GM12865 (cell line): ENCODE results near the gene RAC3.

Experiments
- DNase-seq: peaks from one replicate; pipeline ENCODE4 v3.0.0; 2010; ENCODE audit warnings: low read depth
- H3K4me3 ChIP-seq: 2 replicates; pipeline ENCODE4 v1.5.1; 2011; ENCODE audit warnings: mild to moderate bottlenecking, low read depth, low read length, control low read depth
- TF ChIP-seq, protein P1 (sequence below): IDR thresholded peaks from 2 replicates; pipeline ENCODE4 v1.5.1; 2011; ENCODE audit warnings: low read length, control low read depth, low read depth, inconsistent platforms; ENCODE audit not compliant: insufficient read depth; ENCODE audit errors: missing control alignments

The RAC3 gene

DNA sequence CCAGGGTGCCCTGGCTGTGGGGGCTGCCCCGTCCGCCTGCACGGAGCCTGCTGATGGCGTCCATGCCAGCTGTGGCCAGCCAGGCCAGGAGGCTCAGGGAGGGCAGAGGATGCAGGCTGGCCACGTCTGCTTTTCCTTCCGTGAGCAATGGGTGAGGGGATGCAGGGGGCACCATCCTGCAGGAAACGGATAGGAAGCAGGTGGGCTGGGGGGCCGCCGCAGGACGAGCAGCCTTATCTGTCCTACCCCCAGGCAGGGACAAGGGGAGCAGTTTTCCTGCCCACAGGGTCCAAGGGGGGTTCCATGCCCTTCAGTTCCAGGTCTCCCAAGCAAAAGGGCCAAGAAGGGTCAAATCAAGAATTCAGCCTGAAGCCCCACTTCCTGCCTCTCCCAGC is 27.4 kb downstream of the RAC3 start:
- TF ChIP-seq, protein P1, sequence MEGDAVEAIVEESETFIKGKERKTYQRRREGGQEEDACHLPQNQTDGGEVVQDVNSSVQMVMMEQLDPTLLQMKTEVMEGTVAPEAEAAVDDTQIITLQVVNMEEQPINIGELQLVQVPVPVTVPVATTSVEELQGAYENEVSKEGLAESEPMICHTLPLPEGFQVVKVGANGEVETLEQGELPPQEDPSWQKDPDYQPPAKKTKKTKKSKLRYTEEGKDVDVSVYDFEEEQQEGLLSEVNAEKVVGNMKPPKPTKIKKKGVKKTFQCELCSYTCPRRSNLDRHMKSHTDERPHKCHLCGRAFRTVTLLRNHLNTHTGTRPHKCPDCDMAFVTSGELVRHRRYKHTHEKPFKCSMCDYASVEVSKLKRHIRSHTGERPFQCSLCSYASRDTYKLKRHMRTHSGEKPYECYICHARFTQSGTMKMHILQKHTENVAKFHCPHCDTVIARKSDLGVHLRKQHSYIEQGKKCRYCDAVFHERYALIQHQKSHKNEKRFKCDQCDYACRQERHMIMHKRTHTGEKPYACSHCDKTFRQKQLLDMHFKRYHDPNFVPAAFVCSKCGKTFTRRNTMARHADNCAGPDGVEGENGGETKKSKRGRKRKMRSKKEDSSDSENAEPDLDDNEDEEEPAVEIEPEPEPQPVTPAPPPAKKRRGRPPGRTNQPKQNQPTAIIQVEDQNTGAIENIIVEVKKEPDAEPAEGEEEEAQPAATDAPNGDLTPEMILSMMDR: no peak
- H3K4me3 ChIP-seq: no peak overlapping the region
- no peak for DNase-seq

DNA sequence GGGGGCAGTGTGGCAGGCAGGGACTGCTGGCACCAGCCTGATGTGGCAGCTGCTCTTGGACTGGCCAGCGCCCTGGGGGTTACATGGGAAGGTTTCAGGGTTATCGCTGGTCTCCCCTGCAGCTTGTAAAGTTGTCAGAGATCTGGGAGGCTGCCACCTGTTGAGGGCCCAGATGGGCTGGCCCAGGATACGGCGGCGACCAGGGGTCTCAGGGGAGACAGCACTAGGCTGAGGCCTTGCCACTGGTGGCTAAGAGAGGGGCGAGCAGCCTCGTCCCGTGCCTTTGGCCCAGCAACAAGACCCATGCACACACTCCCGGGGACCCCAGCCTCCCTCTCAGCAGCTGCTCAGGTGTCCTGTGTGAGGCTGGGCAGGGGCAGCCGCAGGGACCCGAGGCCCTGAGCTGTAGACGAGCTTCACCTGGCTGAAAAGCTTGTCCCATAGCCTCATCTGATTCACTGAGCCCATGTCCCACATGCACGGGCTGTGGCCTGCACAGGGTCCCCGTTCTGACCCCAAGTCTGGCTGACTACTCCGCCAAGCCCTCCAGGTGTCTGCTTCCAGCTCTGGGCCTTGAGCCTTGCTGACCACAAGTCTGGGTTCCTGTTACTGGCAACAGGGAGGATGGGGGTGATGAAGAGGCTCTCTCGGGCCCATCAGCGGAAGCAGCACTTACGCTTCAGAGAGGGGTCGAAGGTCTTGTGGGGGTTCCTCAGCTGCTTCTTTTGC is 28.0 kb downstream of the RAC3 start:
- H3K4me3 ChIP-seq: no peak overlapping the region
- TF ChIP-seq, protein P1: no peak
- no peak for DNase-seq

DNA sequence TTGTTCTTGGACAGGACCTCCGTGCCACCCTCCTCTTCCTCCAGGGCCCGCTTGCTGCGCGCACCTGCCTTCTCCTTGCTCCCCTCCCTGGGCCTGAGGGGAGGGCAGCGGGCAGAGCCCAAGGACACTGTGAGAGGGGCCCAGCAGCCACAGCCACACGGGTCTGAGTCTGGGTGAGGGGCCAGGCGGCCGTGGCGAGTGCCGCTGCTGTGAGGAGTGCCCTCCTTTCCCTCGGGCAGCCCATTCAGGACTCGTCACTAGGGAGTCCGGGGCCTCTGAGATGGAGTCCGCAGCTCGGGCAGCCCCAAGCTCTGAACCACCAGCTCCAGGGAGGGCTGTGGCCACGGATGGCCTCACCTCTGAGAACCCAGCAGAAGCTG is 28.5 kb downstream of the RAC3 start:
- H3K4me3 ChIP-seq: no peak overlapping the region
- TF ChIP-seq, protein P1: no peak

DNA sequence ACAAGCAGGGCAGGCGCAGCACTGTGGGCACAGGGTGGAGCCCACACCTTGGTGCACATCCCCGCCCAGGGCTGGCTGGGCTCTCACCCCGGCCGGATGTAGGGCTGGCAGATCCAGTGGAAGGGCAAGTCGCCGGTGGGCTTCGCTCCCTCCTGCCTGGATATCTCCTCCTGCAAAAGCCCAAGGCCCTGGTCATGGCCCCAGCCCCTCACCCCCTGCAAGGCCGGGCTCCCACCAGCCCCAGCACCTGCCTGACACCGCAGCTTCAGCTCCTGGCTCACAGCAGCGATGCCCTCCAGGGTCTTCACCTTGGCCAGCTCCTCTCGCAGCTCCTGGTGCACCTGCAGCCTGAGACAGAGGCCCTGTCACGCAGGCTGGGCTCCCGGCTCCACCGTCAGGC is 29.1 kb downstream of the RAC3 start:
- no peak overlapping the region for H3K4me3 ChIP-seq
- TF ChIP-seq, protein P1: no peak
- DNase-seq: no peak

More for the DNA sequence above, 28.5 kb downstream of the RAC3 start:
- no peak for DNase-seq

DNA sequence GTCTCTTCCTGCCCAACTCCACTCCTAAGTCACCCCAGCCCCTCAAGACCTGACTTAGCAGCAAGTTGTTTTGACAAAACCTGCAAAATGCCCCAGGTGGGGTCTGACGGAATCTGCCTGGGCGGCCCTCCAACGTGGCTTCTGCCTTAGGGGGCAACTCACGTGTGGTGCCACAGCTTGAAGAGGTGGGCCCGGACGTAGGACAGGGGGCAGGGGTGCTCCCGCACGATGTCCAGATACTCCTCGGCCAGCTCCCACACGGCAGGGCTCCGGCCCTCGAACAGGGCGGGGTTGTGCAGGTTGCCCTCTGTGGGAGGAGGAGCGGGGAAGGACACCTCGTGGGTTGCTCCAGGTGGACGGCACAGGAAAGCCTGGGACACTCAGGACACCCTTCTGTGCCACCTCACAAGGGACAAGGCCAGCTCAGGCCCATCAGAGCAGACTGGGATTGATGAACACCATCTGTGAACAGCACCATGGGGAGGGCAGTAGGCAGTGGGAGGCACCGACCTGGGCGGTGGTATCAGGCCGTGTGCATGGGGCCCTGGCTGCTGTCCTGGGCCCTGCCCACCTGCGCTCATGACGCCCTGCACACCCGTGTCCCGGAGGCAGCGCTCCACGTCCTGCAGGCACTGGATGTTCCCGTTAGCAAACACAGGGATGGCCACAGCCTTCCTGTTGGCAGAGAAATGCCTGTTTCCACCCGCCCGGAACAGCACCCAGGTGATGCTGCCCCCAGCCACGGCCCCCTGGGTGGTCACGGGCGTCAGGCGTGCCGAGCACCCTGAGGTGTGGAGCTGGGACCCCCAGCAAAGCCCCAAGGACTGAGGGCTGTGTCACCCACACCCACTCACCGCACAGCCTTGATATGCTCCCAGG is 29.8 kb downstream of the RAC3 start:
- no peak for DNase-seq
- TF ChIP-seq, protein P1: no peak
- H3K4me3 ChIP-seq: no peak overlapping the region

DNA sequence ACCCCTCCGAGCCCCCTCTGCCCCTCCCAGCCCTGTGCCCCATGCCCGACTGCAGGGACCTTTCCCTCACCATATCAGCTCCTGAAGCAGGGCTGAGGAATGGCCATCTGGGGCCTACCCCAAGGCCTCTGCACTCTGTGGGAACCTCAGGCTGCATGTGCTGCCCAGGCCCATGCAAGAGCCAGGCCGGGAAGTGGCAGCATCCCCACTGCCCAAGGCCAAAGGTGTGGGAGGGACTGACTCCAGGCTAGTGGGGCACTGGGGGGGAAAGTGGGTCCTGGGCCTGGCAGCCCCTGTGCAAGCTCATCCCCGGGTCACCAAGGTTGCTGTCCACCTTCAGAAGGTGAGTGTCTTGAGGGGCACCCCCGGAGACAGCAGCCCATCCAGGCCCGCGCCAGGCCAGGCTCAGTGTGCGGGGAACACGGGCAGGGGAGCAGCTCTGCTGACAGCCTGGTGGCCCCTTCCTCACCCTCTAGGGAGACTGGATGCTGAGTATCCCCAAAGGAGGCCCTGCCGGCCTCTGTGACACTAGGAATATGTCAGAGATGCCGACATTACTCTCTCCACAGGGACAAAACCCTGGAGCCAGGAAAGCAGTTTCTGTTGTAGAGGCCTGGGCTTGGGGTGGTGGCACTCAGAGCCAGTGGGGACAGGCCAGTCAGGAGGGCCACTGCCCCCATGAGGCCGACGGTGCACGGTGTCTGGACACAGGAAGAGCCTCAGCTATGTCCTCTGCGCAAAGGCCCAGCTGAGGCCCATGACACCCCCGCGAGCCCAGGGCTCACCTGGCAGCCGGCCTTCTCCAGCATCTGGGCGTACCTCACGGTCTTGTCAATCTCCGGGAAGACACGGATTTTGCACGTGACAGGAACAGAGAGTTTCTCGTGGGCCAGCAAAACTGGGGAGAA is 30.9 kb downstream of the RAC3 start:
- no peak for DNase-seq
- TF ChIP-seq, protein P1: no peak
- H3K4me3 ChIP-seq: no peak overlapping the region
